Measurements from ENCODE around the gene HOXD11.

DNA sequence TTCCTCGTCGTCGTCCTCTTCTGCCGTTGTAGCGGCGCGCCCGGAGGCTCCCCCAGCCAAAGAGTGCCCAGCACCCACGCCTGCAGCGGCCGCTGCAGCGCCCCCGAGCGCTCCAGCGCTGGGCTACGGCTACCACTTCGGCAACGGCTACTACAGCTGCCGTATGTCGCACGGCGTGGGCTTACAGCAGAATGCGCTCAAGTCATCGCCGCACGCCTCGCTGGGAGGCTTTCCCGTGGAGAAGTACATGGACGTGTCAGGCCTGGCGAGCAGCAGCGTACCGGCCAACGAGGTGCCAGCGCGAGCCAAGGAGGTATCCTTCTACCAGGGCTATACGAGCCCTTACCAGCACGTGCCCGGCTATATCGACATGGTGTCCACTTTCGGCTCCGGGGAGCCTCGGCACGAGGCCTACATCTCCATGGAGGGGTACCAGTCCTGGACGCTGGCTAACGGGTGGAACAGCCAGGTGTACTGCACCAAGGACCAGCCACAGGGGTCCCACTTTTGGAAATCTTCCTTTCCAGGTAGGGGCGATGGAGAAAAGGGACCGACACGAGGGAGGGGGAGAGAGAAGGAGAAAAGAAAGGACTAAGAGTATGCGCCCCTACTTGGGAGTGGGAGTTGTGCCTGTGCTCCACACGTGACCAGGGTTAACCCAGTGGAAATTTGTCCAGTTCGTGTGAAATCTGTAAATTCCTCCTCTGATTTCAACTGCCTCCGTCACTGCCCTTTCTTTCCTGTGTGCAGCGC is 13.8 kb upstream of the HOXD11 start:
- TF ChIP-seq POLR2A (IDR thresholded peaks at IDR 0.05): no peak
- no peak for TF ChIP-seq CTCF (IDR thresholded peaks at IDR 0.05)
